ENCODE measurements around the gene IFIT5.

The IFIT5 gene

GRCh38 chr10:89413398-89413912 is 913 bp upstream of the IFIT5 start:
- H3K36me3 ChIP-seq (ENCODE audit: control insufficient read depth in 2 of 2, insufficient read depth in 2 of 2, low read length in 2 of 2), result no peaks in the 10 kb centered on the region
- peak overlapping the region in 1 of 2 donors; percentile 86 for H3K9ac ChIP-seq (ENCODE audit: low read length in 2 of 2)
- no peaks in the 10 kb centered on the region for H3K27me3 ChIP-seq (ENCODE audit: control insufficient read depth in 1 of 2, insufficient read depth in 2 of 2, low read length in 2 of 2)
- H3K27ac ChIP-seq (ENCODE audit: low read length), result no peak overlapping the region
- H3K4me1 ChIP-seq (ENCODE audit: control insufficient read depth, insufficient read depth, low read length), result peaks cover 11% of the 10 kb centered on the region
- H3K4me3 ChIP-seq (ENCODE audit: low read length in 2 of 2), result peak overlapping the region; percentile 79 to 93
- H3K9me3 ChIP-seq (ENCODE audit: control insufficient read depth in 2 of 2, low read length in 2 of 2), result no peaks in the 10 kb centered on the region

DNA sequence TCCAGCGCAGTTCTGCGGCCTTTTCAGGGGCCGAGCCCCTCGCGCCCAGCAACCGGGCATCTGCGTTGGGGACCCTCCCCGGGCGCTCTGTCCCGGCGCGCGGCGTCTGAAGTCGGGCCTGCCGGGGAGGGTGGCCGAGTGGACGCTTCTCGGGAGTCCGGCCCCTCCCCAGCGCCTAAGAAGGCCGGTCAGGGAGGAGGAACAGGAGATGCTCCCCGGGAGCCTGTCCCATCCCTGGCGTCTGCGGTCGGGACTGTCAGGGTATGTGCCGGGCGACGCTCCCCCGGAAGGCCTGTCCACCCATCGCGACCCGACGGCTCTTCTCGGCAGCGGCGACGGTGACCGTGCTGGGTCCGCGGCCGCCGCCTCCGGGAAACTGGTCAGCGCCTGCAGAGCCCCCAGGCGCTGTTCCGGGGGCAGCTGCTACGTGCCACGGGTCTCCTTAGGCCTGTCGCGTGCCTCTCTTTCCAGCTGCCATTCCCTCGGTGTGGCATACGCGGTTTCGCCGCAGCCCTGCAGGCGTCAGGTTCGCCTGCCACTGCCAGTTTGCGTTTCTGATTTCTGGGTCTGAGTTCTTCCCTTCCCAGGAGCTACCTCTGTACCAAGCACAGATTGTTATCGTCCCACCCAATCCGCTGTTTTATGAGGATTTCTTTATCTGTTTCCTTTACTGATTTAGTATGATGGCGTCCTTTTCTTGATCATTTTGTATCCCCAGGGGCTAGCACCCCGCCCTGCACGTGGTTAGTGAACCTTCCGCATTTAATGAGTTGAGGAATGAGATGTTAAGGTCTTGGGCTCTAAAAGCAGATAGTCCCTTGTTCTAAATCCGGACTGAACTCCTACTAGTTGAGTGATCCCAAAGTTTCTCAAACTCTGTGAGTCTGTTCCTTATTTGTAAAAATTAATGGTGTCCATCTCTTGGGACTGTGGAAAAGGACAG is 782 bp downstream of the IFIT5 start:
- Histone ChIP-seq H3K4me3 (ENCODE audit: low read length in 2 of 2) (peak overlapping the region; percentile 79 to 93), H3K9ac (ENCODE audit: low read length in 2 of 2) (peak overlapping the region; percentile 86 to 93), H3K27me3 (ENCODE audit: control insufficient read depth in 1 of 2, insufficient read depth in 2 of 2, low read length in 2 of 2) (no peaks in the 10 kb centered on the region), H3K36me3 (ENCODE audit: control insufficient read depth in 2 of 2, insufficient read depth in 2 of 2, low read length in 2 of 2) (no peaks in the 10 kb centered on the region), H3K27ac (ENCODE audit: low read length) (peak overlapping the region; percentile 84), H3K4me1 (ENCODE audit: control insufficient read depth, insufficient read depth, low read length) (peaks cover 14% of the 10 kb centered on the region), H3K9me3 (ENCODE audit: control insufficient read depth in 2 of 2, low read length in 2 of 2) (no peaks in the 10 kb centered on the region)

DNA sequence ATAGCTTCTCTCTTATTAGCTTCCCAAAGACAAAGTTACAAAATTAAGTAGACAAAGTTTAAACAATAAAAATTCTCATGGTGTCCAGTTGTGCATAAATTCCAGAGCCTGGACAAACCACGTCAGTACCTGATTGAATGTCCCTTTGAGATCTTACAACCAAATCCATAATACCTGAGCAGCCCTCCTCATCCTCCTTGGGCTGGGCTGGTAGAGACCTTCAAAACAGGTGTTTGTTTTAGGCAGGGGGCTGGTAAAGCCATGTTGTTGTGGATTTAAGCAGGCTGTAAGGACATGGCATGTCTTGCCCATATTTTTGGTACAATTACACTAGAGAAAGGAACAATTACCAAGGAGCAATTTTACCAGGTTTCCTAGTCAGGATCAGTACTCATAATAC is 2.1 kb downstream of the IFIT5 start:
- Histone ChIP-seq H3K4me3 (ENCODE audit: low read length in 2 of 2) (no peak overlapping the region), H3K4me1 (ENCODE audit: control insufficient read depth, insufficient read depth, low read length) (peaks cover 14% of the 10 kb centered on the region), H3K36me3 (ENCODE audit: control insufficient read depth in 2 of 2, insufficient read depth in 2 of 2, low read length in 2 of 2) (no peaks in the 10 kb centered on the region), H3K9me3 (ENCODE audit: control insufficient read depth in 2 of 2, low read length in 2 of 2) (no peaks in the 10 kb centered on the region), H3K27ac (ENCODE audit: low read length) (no peak overlapping the region), H3K27me3 (ENCODE audit: control insufficient read depth in 1 of 2, insufficient read depth in 2 of 2, low read length in 2 of 2) (no peaks in the 10 kb centered on the region), H3K9ac (ENCODE audit: low read length in 2 of 2) (no peak overlapping the region)

DNA sequence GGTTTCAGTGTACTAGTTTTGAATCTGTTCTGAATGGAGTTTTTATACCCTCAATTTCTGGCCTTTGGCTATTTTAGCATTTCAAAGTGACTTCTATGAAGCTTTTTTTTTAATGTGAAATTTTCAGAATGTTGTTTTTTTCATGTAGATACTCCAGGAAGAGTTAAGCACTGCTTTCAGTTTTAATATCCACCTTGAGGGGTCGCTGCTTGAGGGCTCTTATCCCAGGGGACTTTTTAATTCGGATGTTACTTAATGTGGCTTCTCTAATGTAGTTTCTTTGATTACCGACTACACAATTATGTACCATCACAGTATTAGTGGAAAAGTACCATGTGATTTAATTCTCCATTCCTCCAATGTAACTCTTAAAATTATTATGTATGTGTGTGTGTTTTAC is 5.2 kb downstream of the IFIT5 start:
- Histone ChIP-seq H3K27me3 (ENCODE audit: control insufficient read depth in 1 of 2, insufficient read depth in 2 of 2, low read length in 2 of 2) (no peaks in the 10 kb centered on the region), H3K4me1 (ENCODE audit: control insufficient read depth, insufficient read depth, low read length) (peaks cover 11% of the 10 kb centered on the region), H3K36me3 (ENCODE audit: control insufficient read depth in 2 of 2, insufficient read depth in 2 of 2, low read length in 2 of 2) (no peaks in the 10 kb centered on the region), H3K4me3 (ENCODE audit: low read length in 2 of 2) (no peak overlapping the region), H3K9me3 (ENCODE audit: control insufficient read depth in 2 of 2, low read length in 2 of 2) (no peaks in the 10 kb centered on the region), H3K9ac (ENCODE audit: low read length in 2 of 2) (no peak overlapping the region), H3K27ac (ENCODE audit: low read length) (no peak overlapping the region)

GRCh38 chr10:89421018-89421476 is 6.7 kb downstream of the IFIT5 start:
- Histone ChIP-seq H3K27ac (ENCODE audit: low read length) (no peak overlapping the region), H3K27me3 (ENCODE audit: control insufficient read depth in 1 of 2, insufficient read depth in 2 of 2, low read length in 2 of 2) (no peaks in the 10 kb centered on the region), H3K36me3 (ENCODE audit: control insufficient read depth in 2 of 2, insufficient read depth in 2 of 2, low read length in 2 of 2) (no peaks in the 10 kb centered on the region), H3K4me1 (ENCODE audit: control insufficient read depth, insufficient read depth, low read length) (peaks cover 5% of the 10 kb centered on the region), H3K9ac (ENCODE audit: low read length in 2 of 2) (no peak overlapping the region), H3K9me3 (ENCODE audit: control insufficient read depth in 2 of 2, low read length in 2 of 2) (no peaks in the 10 kb centered on the region), H3K4me3 (ENCODE audit: low read length in 2 of 2) (no peak overlapping the region)

- Histone ChIP-seq H3K4me1 (ENCODE audit: control insufficient read depth, insufficient read depth, low read length) (no peaks in the 10 kb centered on the region), H3K9me3 (ENCODE audit: control insufficient read depth in 2 of 2, low read length in 2 of 2) (no peaks in the 10 kb centered on the region), H3K36me3 (ENCODE audit: control insufficient read depth in 2 of 2, insufficient read depth in 2 of 2, low read length in 2 of 2) (no peaks in the 10 kb centered on the region), H3K4me3 (ENCODE audit: low read length in 2 of 2) (no peak overlapping the region), H3K27ac (ENCODE audit: low read length) (no peak overlapping the region), H3K9ac (ENCODE audit: low read length in 2 of 2) (no peak overlapping the region), H3K27me3 (ENCODE audit: control insufficient read depth in 1 of 2, insufficient read depth in 2 of 2, low read length in 2 of 2) (no peaks in the 10 kb centered on the region)
These were observed 10.6 kb downstream of the IFIT5 start for GRCh38 chr10:89425000-89425399.

- Histone ChIP-seq H3K27me3 (ENCODE audit: control insufficient read depth in 1 of 2, insufficient read depth in 2 of 2, low read length in 2 of 2) (no peaks in the 10 kb centered on the region), H3K4me1 (ENCODE audit: control insufficient read depth, insufficient read depth, low read length) (no peaks in the 10 kb centered on the region), H3K9ac (ENCODE audit: low read length in 2 of 2) (no peak overlapping the region)
These were observed 12.0 kb downstream of the IFIT5 start for GRCh38 chr10:89426230-89426868.

DNA sequence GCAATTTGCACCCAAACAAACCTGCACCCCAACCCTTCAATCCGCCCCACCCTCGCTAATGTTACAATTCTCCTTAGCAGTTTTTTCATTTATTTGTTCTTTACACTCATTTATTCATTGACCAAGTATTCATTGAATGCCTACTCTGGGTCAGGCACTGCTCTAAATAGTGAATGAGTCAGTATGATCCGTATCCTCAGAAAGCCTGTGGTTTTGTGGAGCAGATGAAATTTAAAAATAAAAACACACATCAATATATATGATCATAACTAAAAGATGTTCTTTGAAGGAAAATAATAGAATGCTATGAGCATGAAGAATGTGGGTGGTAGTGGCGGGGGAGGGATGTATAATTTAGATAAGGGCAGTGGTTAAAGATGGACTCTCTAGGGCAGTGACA is 13.3 kb downstream of the IFIT5 start:
- H3K9me3 ChIP-seq (ENCODE audit: control insufficient read depth in 2 of 2, low read length in 2 of 2), result no peaks in the 10 kb centered on the region
- no peak overlapping the region for H3K9ac ChIP-seq (ENCODE audit: low read length in 2 of 2)
- H3K36me3 ChIP-seq (ENCODE audit: control insufficient read depth in 2 of 2, insufficient read depth in 2 of 2, low read length in 2 of 2), result no peaks in the 10 kb centered on the region
- no peaks in the 10 kb centered on the region for H3K4me1 ChIP-seq (ENCODE audit: control insufficient read depth, insufficient read depth, low read length)
- H3K27me3 ChIP-seq (ENCODE audit: control insufficient read depth in 1 of 2, insufficient read depth in 2 of 2, low read length in 2 of 2), result no peaks in the 10 kb centered on the region
- H3K4me3 ChIP-seq (ENCODE audit: low read length in 2 of 2), result no peak overlapping the region
- H3K27ac ChIP-seq (ENCODE audit: low read length), result no peak overlapping the region

More at GRCh38 chr10:89426230-89426868, 12.0 kb downstream of the IFIT5 start:
- Histone ChIP-seq H3K27ac (ENCODE audit: low read length) (no peak overlapping the region), H3K4me3 (ENCODE audit: low read length in 2 of 2) (no peak overlapping the region), H3K36me3 (ENCODE audit: control insufficient read depth in 2 of 2, insufficient read depth in 2 of 2, low read length in 2 of 2) (no peaks in the 10 kb centered on the region), H3K9me3 (ENCODE audit: control insufficient read depth in 2 of 2, low read length in 2 of 2) (no peaks in the 10 kb centered on the region)

DNA sequence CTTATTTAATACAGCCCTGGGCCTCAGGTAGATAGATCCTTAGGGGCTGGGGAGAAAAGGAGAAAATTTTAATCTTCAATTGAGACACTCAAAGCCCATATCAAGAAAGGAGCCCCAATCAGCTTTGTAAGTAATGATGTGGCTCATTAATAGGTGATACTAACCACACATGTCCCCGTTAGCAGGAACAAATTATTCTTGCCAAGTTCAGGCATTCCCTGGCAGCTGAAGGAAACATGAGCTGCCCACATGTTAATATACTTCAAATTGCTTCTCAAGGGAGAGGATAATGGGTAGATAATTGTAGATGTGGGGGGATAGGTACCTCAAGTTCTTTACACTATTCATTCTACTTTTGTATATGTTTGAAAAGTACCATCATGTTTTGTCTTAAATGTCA is 14.5 kb downstream of the IFIT5 start:
- no peaks in the 10 kb centered on the region for H3K36me3 ChIP-seq (ENCODE audit: control insufficient read depth in 2 of 2, insufficient read depth in 2 of 2, low read length in 2 of 2)
- H3K27ac ChIP-seq (ENCODE audit: low read length), result no peak overlapping the region
- H3K4me1 ChIP-seq (ENCODE audit: control insufficient read depth, insufficient read depth, low read length), result no peaks in the 10 kb centered on the region
- no peaks in the 10 kb centered on the region for H3K27me3 ChIP-seq (ENCODE audit: control insufficient read depth in 1 of 2, insufficient read depth in 2 of 2, low read length in 2 of 2)
- H3K9me3 ChIP-seq (ENCODE audit: control insufficient read depth in 2 of 2, low read length in 2 of 2), result no peaks in the 10 kb centered on the region
- H3K9ac ChIP-seq (ENCODE audit: low read length in 2 of 2), result no peak overlapping the region
- H3K4me3 ChIP-seq (ENCODE audit: low read length in 2 of 2), result no peak overlapping the region

DNA sequence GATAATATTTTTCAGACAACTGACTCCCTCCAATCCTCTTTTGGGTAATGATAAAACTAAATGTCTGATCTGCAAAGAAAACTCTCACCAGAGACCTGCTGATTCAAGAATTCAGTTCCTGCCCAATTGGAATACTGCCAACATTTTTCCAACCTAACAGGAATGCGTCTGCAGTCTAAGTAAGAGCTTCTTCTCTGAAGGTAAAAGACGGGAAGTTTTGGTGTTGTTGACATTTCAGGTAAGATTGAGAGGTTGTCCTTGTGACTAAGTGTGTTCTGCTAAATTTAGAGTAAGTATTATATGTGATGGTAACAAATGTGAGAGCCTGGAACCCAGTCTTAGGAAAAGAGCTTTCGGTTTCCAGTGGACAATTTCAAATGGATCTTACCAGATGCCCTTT is 17.6 kb downstream of the IFIT5 start:
- no peak overlapping the region for H3K9ac ChIP-seq (ENCODE audit: low read length in 2 of 2)
- no peaks in the 10 kb centered on the region for H3K36me3 ChIP-seq (ENCODE audit: control insufficient read depth in 2 of 2, insufficient read depth in 2 of 2, low read length in 2 of 2)
- no peak overlapping the region for H3K4me3 ChIP-seq (ENCODE audit: low read length in 2 of 2)
- H3K9me3 ChIP-seq (ENCODE audit: control insufficient read depth in 2 of 2, low read length in 2 of 2), result no peaks in the 10 kb centered on the region
- H3K4me1 ChIP-seq (ENCODE audit: control insufficient read depth, insufficient read depth, low read length), result no peaks in the 10 kb centered on the region
- no peaks in the 10 kb centered on the region for H3K27me3 ChIP-seq (ENCODE audit: control insufficient read depth in 1 of 2, insufficient read depth in 2 of 2, low read length in 2 of 2)
- H3K27ac ChIP-seq (ENCODE audit: low read length), result no peak overlapping the region

Measured in stomach smooth muscle (tissue), 2 donors.